NB4 (cell line): Measurements from ENCODE around the gene DUSP7.

ENCODE experiments used
- DNase-seq: peaks from one replicate; pipeline ENCODE4 v3.0.0; 2010; ENCODE audit warnings: low read depth
- H3K4me3 ChIP-seq: one replicate; pipeline ENCODE4 v1.5.1; 2011; ENCODE audit warnings: mild to moderate bottlenecking, low read depth, low read length, moderate library complexity
- CTCF ChIP-seq: IDR thresholded peaks from one replicate; pipeline ENCODE4 v1.5.1; 2012; ENCODE audit warnings: low read depth, low read length
- MAX ChIP-seq: IDR thresholded peaks from 2 replicates; pipeline ENCODE4 v1.6.1; 2011; ENCODE audit warnings: low read depth, low read length
- MYC ChIP-seq: IDR thresholded peaks from 2 replicates; pipeline ENCODE4 v1.6.1; 2011; ENCODE audit warnings: low read depth, low read length
- POLR2A ChIP-seq: IDR thresholded peaks from 2 replicates; pipeline ENCODE4 v1.6.1; 2011; ENCODE audit warnings: mild to moderate bottlenecking; ENCODE audit not compliant: insufficient read length; ENCODE audit errors: extremely low read depth

The DUSP7 gene

GRCh38 chr3:52004163-52004787 is 52.1 kb downstream of the DUSP7 start:
- TF ChIP-seq MAX (no peak), CTCF (peak; percentile 72)
- no peak overlapping the region for H3K4me3 ChIP-seq
- DNase-seq, result peak; percentile 85

- H3K4me3 ChIP-seq, result no peak overlapping the region
- no peak for TF ChIP-seq CTCF
- TF ChIP-seq POLR2A, result no peak
- no peak for TF ChIP-seq MYC
- no peak for TF ChIP-seq MAX
- DNase-seq, result no peak
Observed at GRCh38 chr3:52002748-52003147, 53.6 kb downstream of the DUSP7 start.

- TF ChIP-seq POLR2A (no peak), CTCF (peak; percentile 83), MAX (peak; percentile 49), MYC (peak; percentile 31; the same call in 1 of the 2 replicates)
- DNase-seq, result peak; percentile 81
- H3K4me3 ChIP-seq, result no peak overlapping the region
Observed at GRCh38 chr3:52001443-52001974, 54.9 kb downstream of the DUSP7 start.

GRCh38 chr3:51999846-52000245 is 56.5 kb downstream of the DUSP7 start:
- DNase-seq, result no peak
- H3K4me3 ChIP-seq, result no peak overlapping the region
- TF ChIP-seq MAX (no peak), POLR2A (no peak), CTCF (no peak), MYC (no peak)
